H1 (cell line): ENCODE measurements around the gene ELOA.

Experiments used
- CBX5 ChIP-seq: fragments of 300-800, 300-1000 bp; sonication (generic); IDR thresholded peaks from 2 replicates; pipeline ENCODE4 v1.7.1; 2016; ENCODE audit warnings: antibody characterized with exemption, low read length, low read depth
- EP300 ChIP-seq, 2 experiments: IDR thresholded peaks; 1 replicate in 1 of 2; 2 replicates in 1 of 2; pipeline ENCODE4 v1.6.1; 2011 to 2012; ENCODE audit warnings: low read depth in 2 of 2, low read length in 2 of 2, mild to moderate bottlenecking in 2 of 2, borderline replicate concordance in 1 of 2, inconsistent platforms in 1 of 2, moderate library complexity in 1 of 2
- JUN ChIP-seq: IDR thresholded peaks from 2 replicates; pipeline ENCODE4 v1.6.1; 2011; ENCODE audit warnings: low read depth, mild to moderate bottlenecking, improper control_type of control experiment, low read length
- JUND ChIP-seq: IDR thresholded peaks from 2 replicates; pipeline ENCODE4 v1.6.1; 2011; ENCODE audit warnings: mild to moderate bottlenecking, improper control_type of control experiment, low read length
- NRF1 ChIP-seq: IDR thresholded peaks from 2 replicates; pipeline ENCODE4 v1.6.1; 2011; ENCODE audit warnings: mild to moderate bottlenecking, low read depth, low read length, improper control_type of control experiment
- RAD21 ChIP-seq, 2 experiments: IDR thresholded peaks in 1 of 2; conservative IDR thresholded peaks in 1 of 2; 2 replicates each; pipeline ENCODE4 v1.6.1; 2011; ENCODE audit warnings: low read depth in 2 of 2, low read length in 2 of 2, improper control_type of control experiment in 1 of 2, inconsistent platforms in 1 of 2, mild to moderate bottlenecking in 1 of 2, moderate library complexity in 1 of 2
- RFX5 ChIP-seq: IDR thresholded peaks from 2 replicates; pipeline ENCODE4 v1.6.1; 2011; ENCODE audit warnings: low read depth, low read length, improper control_type of control experiment, borderline replicate concordance
- SP1 ChIP-seq: IDR thresholded peaks from 2 replicates; pipeline ENCODE4 v1.6.1; 2011; ENCODE audit warnings: low read depth, low read length
- TF ChIP-seq, protein P1 (sequence below), 3 experiments: IDR thresholded peaks; 1 replicate in 2 of 3; 2 replicates in 1 of 3; pipeline versions ENCODE4 v1.5.1 to v1.6.1; 2011; ENCODE audit warnings: low read length in 3 of 3, mild to moderate bottlenecking in 3 of 3, inconsistent platforms in 2 of 3, low read depth in 1 of 3, moderate library complexity in 1 of 3; ENCODE audit not compliant: insufficient read depth in 1 of 3; ENCODE audit errors: control extremely low read depth in 1 of 3

DNA sequence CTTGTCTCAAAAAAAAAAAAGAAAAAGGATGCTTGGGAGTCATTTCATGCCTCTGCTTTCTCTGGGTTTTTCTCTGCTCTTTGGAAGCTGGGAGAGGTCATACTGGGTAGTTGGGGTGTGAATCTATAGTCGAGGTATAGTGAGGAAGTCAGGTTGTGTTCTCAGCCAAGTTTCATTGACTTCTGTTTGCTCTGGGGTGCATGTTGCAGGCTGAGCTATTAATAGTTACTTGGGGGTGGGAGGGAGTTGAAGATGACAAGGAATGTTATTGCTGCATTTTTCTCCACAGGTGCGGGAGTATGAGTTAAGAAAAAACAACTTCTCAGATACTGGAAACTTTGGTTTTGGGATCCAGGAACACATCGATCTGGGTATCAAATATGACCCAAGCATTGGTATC lies 48.9 kb upstream of the ELOA start:
- TF ChIP-seq, protein P1, sequence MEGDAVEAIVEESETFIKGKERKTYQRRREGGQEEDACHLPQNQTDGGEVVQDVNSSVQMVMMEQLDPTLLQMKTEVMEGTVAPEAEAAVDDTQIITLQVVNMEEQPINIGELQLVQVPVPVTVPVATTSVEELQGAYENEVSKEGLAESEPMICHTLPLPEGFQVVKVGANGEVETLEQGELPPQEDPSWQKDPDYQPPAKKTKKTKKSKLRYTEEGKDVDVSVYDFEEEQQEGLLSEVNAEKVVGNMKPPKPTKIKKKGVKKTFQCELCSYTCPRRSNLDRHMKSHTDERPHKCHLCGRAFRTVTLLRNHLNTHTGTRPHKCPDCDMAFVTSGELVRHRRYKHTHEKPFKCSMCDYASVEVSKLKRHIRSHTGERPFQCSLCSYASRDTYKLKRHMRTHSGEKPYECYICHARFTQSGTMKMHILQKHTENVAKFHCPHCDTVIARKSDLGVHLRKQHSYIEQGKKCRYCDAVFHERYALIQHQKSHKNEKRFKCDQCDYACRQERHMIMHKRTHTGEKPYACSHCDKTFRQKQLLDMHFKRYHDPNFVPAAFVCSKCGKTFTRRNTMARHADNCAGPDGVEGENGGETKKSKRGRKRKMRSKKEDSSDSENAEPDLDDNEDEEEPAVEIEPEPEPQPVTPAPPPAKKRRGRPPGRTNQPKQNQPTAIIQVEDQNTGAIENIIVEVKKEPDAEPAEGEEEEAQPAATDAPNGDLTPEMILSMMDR (IDR thresholded peaks at IDR 0.05; ENCODE audit: control extremely low read depth in 1 of 3, insufficient read depth in 1 of 3, low read depth in 1 of 3, low read length in 3 of 3) = no peak
- TF ChIP-seq NRF1 (no peak), EP300 (IDR thresholded peaks at IDR 0.05; ENCODE audit: borderline replicate concordance in 1 of 2, low read depth in 2 of 2, low read length in 2 of 2) (no peak), JUN (no peak), SP1 (no peak), RFX5 (no peak), RAD21 (IDR thresholded peaks at IDR 0.05 in 1 of 2, conservative IDR thresholded peaks at IDR 0.05 in 1 of 2; ENCODE audit: low read depth in 2 of 2, low read length in 2 of 2) (no peak), CBX5 (no peak), JUND (no peak)
